HG03442 (cell line): ENCODE results near the gene NAPB.
"Not testable (repeated sequence)": the region's sequence is repeated elsewhere in the genome, so short reads cannot be mapped to it uniquely, and the experiment has no call there.

ENCODE experiments used
- ATAC-seq: cut with Tn5 transposase; IDR thresholded peaks from one replicate; pipeline ENCODE4 v1.9.1; 2021; ENCODE audit warnings: mild to moderate bottlenecking, moderate library complexity; ENCODE audit not compliant: unreplicated experiment

NAPB gene

GRCh38 chr20:23420943-23421931, at the start of gene NAPB:
NAPB (minus strand) TSS chr20:23421488; CDS start chr20:23421402, 86 bp downstream.
- peak; percentile 96 for ATAC-seq

DNA sequence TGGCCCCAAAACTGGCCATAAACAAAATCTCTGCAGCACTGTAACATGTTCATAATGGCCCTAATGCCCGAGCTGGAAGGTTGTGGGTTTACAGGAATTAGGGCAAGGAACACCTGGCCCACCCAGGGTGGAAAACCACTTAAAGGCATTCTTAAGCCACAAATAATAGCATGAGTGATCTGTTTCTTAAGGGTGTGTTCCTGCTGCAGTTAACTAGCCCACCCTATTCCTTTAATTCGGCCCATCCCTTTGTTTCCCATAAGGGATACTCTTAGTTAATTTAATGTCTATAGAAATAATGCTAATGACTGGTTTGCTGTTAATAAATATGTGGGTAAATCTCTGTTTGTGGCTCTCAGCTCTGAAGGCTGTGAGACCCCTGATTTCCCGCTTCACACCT, 45.7 kb upstream of the NAPB start:
- not testable (repeated sequence) for ATAC-seq

- ATAC-seq, result no peak
Measured at GRCh38 chr20:23461180-23461579, 39.9 kb upstream of the NAPB start.

GRCh38 chr20:23459461-23460150, 38.3 kb upstream of the NAPB start:
- no peak for ATAC-seq

DNA sequence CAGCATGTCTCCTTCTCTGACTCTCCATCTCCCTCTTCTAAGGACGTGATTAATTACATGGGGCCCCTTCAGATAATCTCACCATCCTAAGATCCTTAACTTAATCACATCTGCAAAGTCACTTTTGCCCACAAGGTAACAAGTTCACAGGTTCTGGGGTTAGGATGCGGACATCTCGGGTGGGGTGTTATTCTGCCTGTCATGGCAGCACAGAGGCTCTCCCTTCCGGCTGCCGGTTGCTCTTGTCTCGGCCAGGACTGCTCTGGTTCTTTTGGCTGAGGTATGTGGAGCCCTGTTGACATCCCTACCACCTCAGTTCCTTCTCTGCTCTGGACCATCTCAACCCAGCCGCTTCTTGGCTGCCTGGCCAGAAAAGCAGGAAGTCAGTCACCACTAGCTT, 35.6 kb upstream of the NAPB start:
- no peak for ATAC-seq

DNA sequence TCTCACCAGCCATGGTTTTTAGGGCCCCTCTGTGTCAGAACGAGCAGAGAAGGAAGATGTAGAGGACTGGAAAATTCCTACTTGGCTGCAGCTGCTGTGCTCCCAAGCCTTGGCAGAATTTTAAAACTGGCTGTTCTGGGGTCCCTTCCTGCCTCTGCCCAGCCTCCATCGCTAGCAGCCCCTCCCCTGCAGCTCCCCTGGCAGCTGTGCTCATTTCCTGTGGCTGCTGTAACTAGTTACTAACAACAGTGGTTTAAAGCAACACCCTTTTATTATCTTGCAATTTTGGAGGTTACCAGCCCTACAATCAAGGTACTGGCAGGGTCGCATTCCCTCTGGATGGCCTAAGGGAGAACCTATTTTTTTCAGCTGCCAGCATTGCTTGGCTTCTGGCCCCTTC, 35.1 kb upstream of the NAPB start:
- ATAC-seq, result no peak

DNA sequence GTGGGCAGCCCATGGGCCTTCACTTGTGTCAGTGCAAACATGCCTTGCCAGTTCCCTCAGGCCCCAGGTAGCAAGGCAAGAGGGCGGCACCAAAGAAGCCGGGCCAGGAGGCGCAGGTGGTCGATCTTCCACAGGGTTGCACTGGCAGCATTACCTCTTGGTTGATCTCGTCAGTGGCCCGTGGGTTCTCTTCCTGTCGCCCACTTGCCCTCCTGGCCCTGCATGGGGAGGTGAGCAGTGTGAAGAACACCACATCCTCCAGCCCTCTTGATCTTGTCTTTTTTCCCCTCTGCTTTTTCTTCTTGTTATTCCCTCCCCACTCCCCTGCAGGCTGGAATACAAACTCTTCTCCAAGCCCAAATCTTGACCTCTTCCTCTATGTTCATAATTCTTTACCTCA, 34.4 kb upstream of the NAPB start:
- ATAC-seq, result no peak

- ATAC-seq, result no peak
Measured at GRCh38 chr20:23454816-23455215, 33.5 kb upstream of the NAPB start.

GRCh38 chr20:23453549-23454543, 32.6 kb upstream of the NAPB start:
- no peak for ATAC-seq

DNA sequence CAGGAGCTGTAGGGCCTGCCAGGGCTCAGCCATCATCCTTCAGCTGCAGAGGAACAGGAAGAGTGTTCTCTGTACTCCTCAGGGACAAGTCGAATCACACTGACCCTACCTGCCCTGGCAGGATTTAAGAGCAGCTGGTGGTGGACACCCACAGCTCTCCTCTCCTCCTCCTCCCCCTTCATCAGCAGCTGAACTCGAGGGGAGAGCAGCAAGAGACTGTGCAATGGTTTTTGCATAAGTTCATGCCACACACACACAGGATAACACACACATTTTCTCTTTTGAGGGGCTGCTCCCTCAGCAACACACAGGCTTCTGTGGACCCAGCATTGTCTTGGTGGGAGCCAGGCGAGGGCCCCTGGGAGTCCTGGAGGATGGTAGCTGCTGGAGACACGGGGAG, 31.5 kb upstream of the NAPB start, which contains the start of gene CST11:
Gene CST11, minus strand, starts transcription at position 101 of the 400 bp plus-strand sequence. Its CDS starts 65 bp downstream, at position 36.
- no peak for ATAC-seq

DNA sequence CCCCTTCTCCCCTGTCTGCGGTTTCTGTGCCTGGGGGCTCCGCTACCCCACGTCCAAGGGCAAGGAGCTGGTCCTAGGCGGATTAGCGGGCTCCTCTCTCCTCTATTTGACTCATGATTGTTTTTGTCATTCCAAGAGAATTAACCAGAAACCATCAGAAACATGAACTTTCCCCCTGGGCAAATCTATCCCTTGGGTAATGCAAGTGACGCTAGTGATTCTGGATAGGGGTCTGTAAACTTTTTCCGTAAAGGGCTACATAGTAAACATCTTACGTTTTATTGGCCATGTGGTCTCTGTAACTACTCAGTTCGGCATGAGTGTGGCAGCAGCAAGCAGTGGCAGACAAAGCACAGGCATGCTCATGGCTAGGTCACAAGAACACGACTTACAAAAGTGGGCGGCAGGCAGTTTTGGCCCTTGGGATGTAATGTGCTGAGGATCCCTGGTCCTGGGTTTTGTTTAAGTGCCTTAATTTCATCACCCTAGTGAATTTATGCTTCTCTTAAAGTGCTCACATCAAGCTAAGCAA, 30.7 kb upstream of the NAPB start:
- no peak for ATAC-seq

DNA sequence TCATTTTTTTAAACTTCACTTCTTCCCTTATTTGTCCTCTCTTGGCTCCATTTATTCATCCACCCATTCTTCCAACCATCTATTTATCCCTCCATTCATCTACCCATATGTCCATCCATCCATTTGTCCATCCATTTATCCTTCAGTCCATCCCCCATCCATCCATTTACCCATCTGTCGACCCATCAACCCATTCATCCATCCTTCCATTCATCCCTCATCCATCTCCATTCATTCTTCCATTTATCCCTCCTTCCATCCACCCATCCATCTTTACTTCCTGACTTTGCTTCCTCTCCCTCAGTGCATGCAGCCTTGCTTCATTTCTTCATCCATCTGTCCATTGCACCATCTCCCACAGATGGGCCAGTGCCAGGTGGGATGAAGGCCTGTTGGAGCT, 29.6 kb upstream of the NAPB start:
- ATAC-seq, result no peak

DNA sequence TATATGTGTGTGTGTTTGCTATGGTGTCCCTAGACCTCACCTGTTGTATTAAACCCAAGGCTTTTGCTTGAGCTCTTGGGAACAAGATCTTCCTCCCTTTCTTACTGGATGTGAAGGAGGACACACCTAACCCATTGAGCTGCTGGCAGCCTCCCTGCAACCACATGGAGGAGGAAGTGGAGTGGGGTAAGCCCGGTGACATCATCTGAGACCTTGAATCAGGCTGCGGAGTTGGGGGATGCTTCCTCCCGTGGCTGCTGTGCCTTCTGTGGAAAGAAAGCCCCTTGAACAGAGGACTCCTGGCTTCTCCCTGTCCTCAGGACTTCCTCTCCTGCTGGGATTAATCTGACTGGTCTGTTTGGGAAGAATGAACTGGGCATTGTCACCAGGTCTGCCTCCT, 28.1 kb upstream of the NAPB start:
- ATAC-seq, result no peak

DNA sequence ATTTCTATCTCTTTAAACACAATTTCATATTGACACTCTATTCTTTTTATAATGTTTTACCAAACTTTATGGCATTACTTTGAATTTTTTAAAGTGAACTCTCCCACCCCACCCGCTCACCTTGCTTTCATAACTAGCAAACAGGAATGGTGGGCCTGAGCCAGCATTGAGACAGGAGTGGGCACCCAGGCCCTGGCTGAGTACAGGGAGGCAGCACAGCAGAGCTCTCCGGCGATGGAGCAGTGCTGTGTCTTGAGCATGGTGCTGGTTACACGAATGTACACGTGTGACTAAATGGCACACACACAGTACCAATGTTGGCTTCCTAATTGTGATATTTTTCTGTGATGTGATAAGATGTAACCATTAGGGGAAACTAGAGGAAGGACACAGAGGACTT, 26.9 kb upstream of the NAPB start:
- no peak for ATAC-seq

DNA sequence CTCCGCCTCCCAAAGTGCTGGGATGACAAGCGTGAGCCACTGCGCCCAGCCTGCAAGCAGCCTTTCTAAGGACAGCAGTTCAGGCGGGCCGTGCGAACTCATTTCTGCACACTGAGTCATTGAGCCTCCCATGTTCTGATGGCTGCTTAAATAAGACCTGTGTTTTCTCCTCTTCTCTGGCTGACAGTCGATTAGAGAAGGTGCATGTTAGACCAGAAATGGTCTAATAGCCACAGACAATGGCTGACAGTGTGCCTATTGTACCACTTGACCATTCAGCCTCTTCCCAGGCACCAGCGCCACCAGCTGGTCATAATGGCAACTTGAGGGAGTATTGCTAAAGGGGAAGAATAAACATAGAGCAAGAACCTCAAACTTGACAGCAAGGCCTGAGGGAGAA, 25.2 kb upstream of the NAPB start:
- peak; percentile 59 for ATAC-seq

DNA sequence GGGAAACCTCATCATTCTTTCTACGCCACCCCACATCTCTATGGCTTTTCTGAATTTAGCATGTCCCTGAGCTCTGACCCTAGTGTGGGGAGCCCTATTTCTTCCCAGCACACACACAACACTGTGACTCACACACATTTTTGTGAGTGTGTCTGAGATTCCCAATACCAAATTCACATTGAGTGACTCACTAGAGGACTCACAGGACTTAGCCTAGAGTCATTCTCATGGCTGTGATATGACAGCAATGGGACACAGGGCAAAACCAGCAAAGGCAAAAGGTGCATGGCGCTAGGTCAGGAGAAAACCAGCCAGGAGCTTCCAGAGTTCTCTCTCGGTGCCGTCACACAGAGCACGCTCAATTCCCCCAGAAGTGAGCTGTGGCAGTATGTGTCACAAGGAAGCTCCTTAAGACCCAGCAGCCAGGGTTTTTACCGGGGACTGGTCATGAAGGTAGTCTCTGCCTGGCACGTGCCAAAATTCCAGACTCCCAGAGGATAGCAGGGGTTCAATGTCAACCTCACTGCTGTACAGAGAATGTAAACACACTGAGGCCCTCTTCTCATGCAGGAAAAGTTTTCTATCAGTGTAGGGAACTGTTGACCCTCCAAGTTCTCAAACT, 24.4 kb upstream of the NAPB start:
- ATAC-seq, result no peak

GRCh38 chr20:23444859-23445258, 23.6 kb upstream of the NAPB start:
- ATAC-seq, result no peak

- ATAC-seq, result no peak
Measured at GRCh38 chr20:23442436-23442835, 21.1 kb upstream of the NAPB start.

DNA sequence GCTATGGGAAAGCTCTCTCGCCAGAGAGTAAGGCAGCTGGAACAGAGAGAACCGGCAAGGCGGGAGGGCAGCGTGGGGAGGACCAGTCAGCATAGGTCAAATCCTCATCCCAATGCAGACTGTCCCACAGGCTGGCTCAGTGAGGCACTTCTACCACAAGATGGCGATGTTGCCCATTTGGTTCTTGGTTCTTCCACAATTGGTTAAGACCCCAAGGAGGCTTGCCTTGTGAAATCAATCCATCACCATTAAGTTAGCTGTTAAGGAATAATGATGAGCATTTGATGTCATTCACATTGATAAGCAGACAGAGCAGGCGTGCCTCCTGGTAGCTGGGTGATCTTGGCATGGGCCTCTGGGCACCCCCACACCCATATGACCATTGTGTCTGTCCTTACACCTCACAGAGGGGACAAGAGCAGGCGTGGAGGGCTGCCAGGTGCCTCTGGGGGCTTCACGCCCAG, 20.6 kb upstream of the NAPB start:
- peak; percentile 64 for ATAC-seq

DNA sequence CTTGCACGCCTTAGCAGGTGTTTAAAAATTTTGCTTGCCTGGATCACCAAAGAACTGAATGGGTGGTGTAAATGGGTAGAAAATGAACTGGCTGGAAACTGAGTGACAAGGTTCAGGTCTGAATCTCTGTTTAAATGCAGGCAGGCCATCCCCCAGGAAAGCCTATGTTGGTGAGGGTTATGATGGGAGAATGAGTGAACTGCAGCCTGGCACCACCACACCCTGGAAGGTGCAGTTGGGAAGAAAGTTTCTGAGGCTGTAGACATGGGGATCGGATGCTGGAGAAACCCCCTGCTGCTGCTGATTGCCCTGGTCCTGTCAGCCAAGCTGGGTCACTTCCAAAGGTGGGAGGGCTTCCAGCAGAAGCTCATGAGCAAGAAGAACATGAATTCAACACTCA, 18.7 kb upstream of the NAPB start:
- ATAC-seq, result no peak
